ENCODE measurements around the gene CUEDC1.
"Not testable (repeated sequence)": the region's sequence is repeated elsewhere in the genome, so short reads cannot be mapped to it uniquely, and the experiment has no call there.

CUEDC1 gene

DNA sequence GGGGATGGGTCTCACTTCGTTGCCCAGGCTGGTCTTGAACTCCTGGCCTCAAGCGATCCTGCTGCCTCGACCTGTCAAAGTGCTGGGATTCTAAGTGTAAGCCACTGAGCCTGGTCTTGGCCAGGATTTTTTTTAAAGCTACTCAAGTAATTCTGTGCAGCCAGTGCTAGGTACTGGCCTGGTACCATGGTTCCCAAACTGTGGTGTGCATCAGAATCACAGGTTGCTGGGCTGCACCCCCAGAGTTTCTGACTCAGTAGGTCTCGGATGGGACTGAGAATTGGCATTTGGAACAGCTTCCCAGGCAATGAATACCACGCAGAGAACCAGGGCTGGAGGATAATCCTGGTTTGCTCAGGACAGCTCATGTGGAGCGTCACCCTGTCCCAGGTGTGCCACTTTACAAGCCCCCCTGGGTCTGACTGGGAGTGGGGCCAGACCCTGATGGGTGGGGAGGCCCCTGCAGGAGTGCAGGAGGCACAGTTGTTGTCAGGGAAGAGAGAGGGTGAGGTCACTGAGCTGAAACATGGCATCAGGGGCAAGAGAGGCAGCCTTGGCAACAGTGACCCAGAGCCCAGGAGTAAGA, 94.7 kb downstream of the CUEDC1 start:
- no peak for DNase-seq (ENCODE audit: low read depth)

DNA sequence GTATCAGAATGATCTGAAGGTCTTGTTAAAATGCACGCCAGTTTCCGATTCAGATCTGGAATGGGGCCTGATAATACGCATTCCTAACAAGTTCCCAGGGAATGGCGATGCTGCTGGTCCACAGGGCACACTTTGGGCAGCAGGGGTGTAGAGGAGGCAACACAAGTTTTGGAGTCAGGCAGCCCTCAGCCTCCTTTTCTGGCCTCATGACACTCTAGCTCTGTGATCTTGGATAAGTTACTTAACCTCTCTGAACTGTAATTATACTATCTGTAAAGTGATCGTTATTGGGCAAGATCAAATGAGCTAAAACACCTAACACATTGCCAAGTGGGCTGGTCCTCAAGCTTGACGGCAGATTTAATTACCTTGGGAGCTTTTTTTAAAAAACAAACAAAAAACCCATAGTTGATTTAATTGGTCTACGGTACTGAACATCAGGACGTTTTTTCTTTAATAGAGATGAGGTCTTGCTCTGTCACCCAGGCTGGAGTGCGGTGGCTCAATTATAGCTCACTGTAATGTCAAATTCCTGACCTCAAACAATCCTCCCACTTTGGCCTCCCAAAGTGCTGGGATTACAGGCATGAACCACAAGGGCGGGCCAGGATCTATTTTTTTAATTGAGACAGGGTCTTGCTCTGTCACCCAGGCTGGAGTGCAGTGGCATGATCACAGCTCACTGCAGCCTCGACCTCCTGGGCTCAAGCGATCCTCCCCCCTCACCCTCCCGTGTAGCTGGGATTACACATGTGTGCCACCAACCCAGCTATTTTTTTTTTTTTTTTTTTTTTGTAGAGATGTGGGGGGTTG, 95.4 kb downstream of the CUEDC1 start:
- DNase-seq (ENCODE audit: low read depth): no peak

DNA sequence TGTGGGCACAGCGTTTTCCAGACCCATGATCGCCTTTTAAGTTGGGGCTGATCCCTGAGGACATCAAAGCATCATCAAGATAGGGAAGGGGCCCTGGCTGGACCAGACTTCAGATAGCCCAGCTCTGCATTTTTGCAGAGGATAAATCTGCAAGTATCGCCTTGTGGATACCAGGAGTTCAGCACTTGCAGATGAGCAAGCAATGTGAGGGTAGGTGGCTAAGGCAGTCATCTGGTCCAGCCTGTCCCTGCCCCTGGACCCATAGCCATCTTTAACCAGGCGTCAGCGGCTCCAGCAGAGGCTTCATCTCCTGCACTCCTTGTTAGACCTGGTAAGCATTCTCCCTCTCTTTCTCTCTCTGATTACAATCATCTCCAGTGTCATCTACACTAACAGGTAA, 96.4 kb downstream of the CUEDC1 start:
- no peak for DNase-seq (ENCODE audit: low read depth)

GRCh38 chr17:57856792-57857620, 98.2 kb downstream of the CUEDC1 start:
- DNase-seq (ENCODE audit: low read depth): no peak

- no peak for DNase-seq (ENCODE audit: low read depth)
Measured at GRCh38 chr17:57855391-57856035, 99.7 kb downstream of the CUEDC1 start.

DNA sequence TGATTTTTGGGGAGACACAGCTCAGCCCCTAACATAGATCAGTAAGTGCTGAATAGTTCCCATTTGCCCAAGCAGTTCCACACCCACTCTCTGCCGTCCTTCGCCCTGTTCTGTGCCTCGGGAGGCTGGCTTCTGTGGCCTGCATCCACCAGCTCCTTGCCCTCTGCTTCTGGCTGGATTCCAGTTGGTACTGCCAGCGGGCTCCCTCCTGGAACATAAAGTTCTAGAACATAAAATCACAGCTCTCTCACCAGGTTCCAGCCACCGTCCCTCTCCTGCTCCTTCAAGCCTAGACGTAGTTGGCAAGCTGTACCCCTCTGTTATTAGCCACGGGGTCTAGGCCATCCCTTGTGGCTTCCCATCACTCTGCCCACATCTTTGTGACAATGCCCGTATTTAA, 101.5 kb downstream of the CUEDC1 start:
- DNase-seq (ENCODE audit: low read depth): no peak

DNA sequence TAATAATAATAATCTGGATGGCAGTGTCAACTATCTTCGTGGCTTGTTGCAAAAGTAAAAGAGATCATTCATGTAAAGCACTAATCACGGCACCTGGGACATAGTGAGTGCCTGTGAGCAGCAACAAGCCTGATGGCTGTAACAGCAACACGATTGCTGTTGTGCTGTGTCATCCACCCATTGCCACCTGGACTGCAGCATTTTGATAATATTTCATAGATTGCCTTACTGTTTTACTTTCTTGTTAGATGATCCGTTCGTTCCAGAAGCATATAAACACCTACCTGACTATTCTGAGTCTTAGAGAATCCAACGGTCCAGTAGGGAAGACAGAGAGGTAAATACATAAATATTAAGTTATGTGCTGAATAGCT, 102.3 kb downstream of the CUEDC1 start:
- DNase-seq (ENCODE audit: low read depth): no peak

- no peak for DNase-seq (ENCODE audit: low read depth)
Measured at GRCh38 chr17:57852092-57852954, 102.9 kb downstream of the CUEDC1 start.

DNA sequence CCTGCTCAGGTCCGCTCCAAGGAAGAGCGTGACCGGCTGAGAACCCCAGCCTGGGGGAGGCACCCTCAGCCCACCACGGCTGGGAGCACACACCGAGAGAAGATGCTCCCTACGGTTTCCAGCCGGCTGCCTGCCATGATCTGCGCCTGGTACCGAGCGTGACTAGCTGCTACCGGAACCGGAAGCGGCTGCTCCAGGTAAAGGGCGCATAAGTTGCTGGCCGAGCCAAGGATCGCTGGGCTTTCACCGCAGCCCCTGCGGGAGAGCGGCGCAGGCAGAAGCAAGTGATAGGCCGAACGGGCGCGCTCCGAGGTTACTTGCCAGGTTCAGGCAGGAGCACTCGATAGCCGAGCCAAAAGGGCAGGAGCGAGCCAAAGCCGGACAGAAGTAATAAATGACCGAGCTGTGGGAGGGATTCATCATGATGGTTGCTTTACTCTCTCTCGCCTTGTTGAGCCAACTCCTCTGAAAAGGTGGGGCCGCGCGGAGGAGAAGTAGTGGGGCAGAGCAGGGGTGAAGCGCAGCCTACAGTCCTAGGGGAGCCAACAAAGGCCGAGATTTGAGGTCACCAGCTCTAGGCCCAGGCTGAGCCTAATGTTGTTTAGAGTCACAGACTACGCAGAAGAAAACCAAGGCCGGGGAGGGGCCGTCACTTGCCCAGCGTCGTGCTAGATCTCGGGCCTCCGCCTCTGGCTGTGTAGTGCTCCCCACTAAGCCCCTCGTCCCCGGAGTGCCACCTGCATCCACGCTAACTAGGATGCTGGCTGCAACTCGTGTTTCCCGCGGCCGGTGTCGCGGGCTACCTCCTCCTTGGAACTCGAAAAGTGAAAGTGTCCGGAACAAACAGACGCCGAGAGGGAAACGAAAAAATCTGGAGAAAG, 105.1 kb downstream of the CUEDC1 start, which contains the start of gene MRPS23:
TSS of gene MRPS23 (minus strand) at position 171 of the 881 bp plus-strand sequence. CDS start at position 137, 34 bp downstream.
- peak; percentile 95 for DNase-seq (ENCODE audit: low read depth)

DNA sequence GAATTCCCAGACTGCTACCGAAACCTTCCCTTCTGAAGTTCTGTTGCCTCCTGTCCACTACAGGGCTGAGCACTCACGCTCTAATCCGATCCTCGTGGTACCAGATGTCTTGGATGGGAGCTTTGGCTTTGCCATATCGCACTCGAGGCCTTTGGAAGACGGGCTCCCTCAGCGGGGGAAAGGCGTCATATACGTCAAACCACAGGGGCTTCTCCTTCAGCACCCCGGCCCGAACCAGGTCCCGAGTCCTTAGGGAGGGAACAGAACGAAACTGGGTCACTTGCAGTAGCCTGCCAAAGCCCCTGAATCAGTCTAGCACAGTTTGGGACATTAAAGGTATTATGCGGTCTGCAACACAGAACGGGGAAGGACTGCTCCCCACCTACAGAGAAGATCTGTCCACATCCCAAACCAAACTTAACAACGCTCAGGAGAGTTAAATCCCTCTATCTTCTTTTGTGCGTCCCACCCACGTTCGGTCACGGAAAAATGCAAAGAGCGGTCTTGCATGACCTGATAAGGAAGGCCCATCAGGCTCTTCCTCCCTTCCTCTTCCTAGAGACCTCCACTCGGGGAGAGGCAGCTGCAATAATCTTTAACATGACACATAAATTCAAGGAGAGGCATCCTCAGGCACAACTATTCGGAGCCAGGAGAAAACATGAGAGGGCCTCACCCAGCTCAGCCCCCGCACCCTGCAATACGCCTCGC, 105.9 kb downstream of the CUEDC1 start:
- no peak for DNase-seq (ENCODE audit: low read depth)

- not testable (repeated sequence) for DNase-seq (ENCODE audit: low read depth)
Measured at GRCh38 chr17:57846056-57846945, 108.9 kb downstream of the CUEDC1 start.

- no peak for DNase-seq (ENCODE audit: low read depth)
Measured at GRCh38 chr17:57842280-57842679, 112.9 kb downstream of the CUEDC1 start.

DNA sequence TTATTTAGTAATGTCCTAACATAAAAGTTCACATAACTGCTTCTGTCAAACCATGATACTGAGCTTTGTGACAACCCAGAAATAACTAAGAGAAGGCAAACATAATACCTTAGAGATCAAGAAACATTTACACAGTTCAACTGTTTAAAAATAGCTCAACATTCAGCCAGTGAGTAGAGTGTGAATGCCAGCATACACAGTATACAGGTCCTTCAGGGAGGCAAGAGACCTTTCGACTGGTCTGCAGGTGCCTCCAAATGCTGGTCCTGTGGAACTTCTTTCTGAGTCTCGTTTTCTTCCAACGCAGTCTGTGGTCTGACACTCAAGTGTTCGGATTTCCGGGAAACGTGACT, 115.7 kb downstream of the CUEDC1 start:
- DNase-seq (ENCODE audit: low read depth): no peak

DNA sequence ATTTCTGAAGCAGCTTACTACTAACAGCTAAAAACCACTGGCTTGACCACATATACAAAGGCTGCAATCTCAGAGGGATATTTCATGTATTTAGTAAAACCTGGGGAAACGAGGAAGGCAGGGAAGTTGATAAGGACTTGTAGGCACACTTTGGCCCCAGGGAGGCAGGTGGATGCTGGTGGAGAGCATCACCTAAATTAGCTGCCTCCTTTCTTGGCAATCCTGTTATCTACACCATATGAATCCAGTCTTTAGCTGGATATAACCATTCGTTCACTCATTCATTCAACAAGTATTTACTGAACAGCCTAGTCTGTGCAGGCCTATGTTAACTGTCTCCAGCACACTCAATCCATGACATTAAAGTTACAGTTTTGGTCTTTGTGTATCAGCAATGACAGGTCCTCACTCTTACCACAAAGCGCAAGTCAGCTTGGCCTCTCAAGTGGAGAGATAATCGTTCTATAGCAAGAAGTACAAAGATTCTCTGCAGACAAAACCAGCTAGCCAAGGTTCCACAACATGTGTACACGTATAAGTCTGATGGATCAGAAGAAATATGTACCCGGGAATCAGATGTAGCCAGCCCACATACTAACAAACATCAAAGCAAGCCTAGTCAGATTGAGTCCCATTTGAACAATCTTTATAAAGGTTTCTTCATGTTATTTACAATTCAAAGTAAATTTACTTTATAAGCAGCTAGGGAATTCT, 116.2 kb downstream of the CUEDC1 start:
- DNase-seq (ENCODE audit: low read depth): no peak

- DNase-seq (ENCODE audit: low read depth): no peak
Measured at GRCh38 chr17:57838453-57838852, 116.8 kb downstream of the CUEDC1 start.

- no peak for DNase-seq (ENCODE audit: low read depth)
Measured at GRCh38 chr17:57835333-57835900, 119.8 kb downstream of the CUEDC1 start.

GRCh38 chr17:57834146-57834741, 121.0 kb downstream of the CUEDC1 start:
- DNase-seq (ENCODE audit: low read depth): no peak

All from activated T-helper 1 cell treated with Interleukin-2 at 50 U/mL for 16 hours (primary cell).